GM12878 (cell line): Measurements from ENCODE around the gene SHLD1. TPM values are rescaled to one million over a fixed set of nuclear protein-coding genes. Genes with fewer than 3 reads are reported as not detected.

Source experiments
- ATAC-seq: fragments of 200-7000 bp; cut with Tn5 transposase; 3 replicates; pipeline ENCODE4 v1.9.1; 2020; ENCODE audit warnings: mild to moderate bottlenecking, moderate library complexity
- BruUV-seq: library from RNA; stranded (reverse); fragments of 400-500 nt; replicated peaks from 2 replicates; lab custom pipeline; 2021; lab: Mats Ljungman, UMichigan
- CTCF ChIA-PET: fragments of 300-600 bp; sonication (Branson Sonifier 250); formaldehyde crosslinking; extraction: SDS; loops from one replicate; lab custom pipeline; 2021; ENCODE audit warnings: inconsistent platforms; lab: Yijun Ruan, JAX
- POLR2A ChIA-PET: fragments of 350-600 bp; formaldehyde crosslinking; extraction: SDS; loops from one replicate; lab custom pipeline; 2021; ENCODE audit warnings: inconsistent platforms; lab: Charles Lee
- RAD21 ChIA-PET: fragments of 300-600 bp; sonication (Branson Sonifier 250); formaldehyde crosslinking; loops from one replicate; lab custom pipeline; 2023; ENCODE audit warnings: antibody characterized with exemption; ENCODE audit not compliant: unreplicated experiment; lab: Charles Lee
- SMC1A ChIA-PET: fragments of 300-600 bp; sonication (Branson Sonifier 250); formaldehyde crosslinking; loops from one replicate; lab custom pipeline; 2023; ENCODE audit not compliant: unreplicated experiment, uncharacterized antibody; lab: Charles Lee
- DNase-seq: peaks from one replicate; pipeline ENCODE4 v3.0.0-alpha.2; 2011; ENCODE audit warnings: low read depth, low spot score
- FAIRE-seq: peaks from 3 replicates; lab custom pipeline; 2011; peaks lifted over from hg19 to GRCh38; lab: Jason Lieb, UNC
- H2AFZ ChIP-seq: 2 replicates; pipeline ENCODE4 v1.6.0; 2011; ENCODE audit warnings: low read depth, low read length, control low read depth; ENCODE audit not compliant: control insufficient read depth
- H3K27ac ChIP-seq: 2 replicates; pipeline ENCODE4 v1.5.1; 2011; ENCODE audit warnings: control low read depth; ENCODE audit not compliant: control insufficient read depth, insufficient read depth
- H3K27me3 ChIP-seq, 2 experiments: replicated peaks in 1 of 2; 2 replicates each; pipeline versions ENCODE4 v1.6.0 to v1.6.1; 2011; ENCODE audit warnings: low read length in 1 of 2; ENCODE audit not compliant: control insufficient read depth in 2 of 2, insufficient read depth in 2 of 2
- H3K36me3 ChIP-seq, 2 experiments: 2 replicates each; pipeline ENCODE4 v1.5.1; 2011; ENCODE audit warnings: low read length in 1 of 2; ENCODE audit not compliant: control insufficient read depth in 2 of 2, insufficient read depth in 2 of 2
- H3K4me1 ChIP-seq: 2 replicates; pipeline ENCODE4 v1.6.1; 2011; ENCODE audit warnings: mild to moderate bottlenecking, low read length, moderate library complexity, mixed read lengths; ENCODE audit not compliant: control insufficient read depth, insufficient read depth
- H3K4me2 ChIP-seq: 2 replicates; pipeline ENCODE4 v1.6.0; 2011; ENCODE audit warnings: control low read depth; ENCODE audit not compliant: control insufficient read depth, insufficient read depth
- H3K4me3 ChIP-seq: fragments of 200-600 bp; sonication (generic); 2 replicates; pipeline ENCODE4 v1.5.1; 2016
- H3K79me2 ChIP-seq: 2 replicates; pipeline ENCODE4 v1.6.0; 2011; ENCODE audit warnings: low read length; ENCODE audit not compliant: control insufficient read depth, insufficient read depth
- H3K9ac ChIP-seq: 2 replicates; pipeline ENCODE4 v1.8.0; 2011; ENCODE audit warnings: low read length, control low read depth, mixed read lengths; ENCODE audit not compliant: control insufficient read depth, insufficient read depth
- H3K9me3 ChIP-seq: replicated peaks from 3 replicates; pipeline ENCODE4 v1.5.1; 2011; ENCODE audit warnings: mild to moderate bottlenecking, low read length; ENCODE audit not compliant: control insufficient read depth, insufficient read depth
- H4K20me1 ChIP-seq: 2 replicates; pipeline ENCODE4 v1.6.0; 2011; ENCODE audit not compliant: control insufficient read depth, insufficient read depth
- CHD4 ChIP-seq: fragments of 200-600 bp; sonication (generic); IDR thresholded peaks from 2 replicates; pipeline ENCODE4 v1.6.1; 2016; ENCODE audit warnings: mild to moderate bottlenecking
- DPF2 ChIP-seq: fragments of 450-650 bp; IDR thresholded peaks from 2 replicates; pipeline ENCODE4 v1.6.1; 2017; ENCODE audit warnings: mild to moderate bottlenecking
- IKZF2 ChIP-seq, 2 experiments: fragments of 450-650 bp; IDR thresholded peaks; 2 replicates each; pipeline ENCODE4 v1.6.1; 2017; ENCODE audit warnings: mild to moderate bottlenecking in 2 of 2, moderate library complexity in 2 of 2
- LARP7 ChIP-seq: fragments of 450-650 bp; IDR thresholded peaks from 2 replicates; pipeline ENCODE4 v1.6.1; 2017; ENCODE audit warnings: mild to moderate bottlenecking
- MYC ChIP-seq: IDR thresholded peaks from 2 replicates; pipeline ENCODE4 v1.6.1; 2011; ENCODE audit warnings: mild to moderate bottlenecking, low read length, moderate library complexity, inconsistent platforms; ENCODE audit not compliant: insufficient read depth, insufficient replicate concordance, insufficient read length, severe bottlenecking
- NRF1 ChIP-seq: conservative IDR thresholded peaks from 2 replicates; pipeline ENCODE4 v1.6.1; 2011; ENCODE audit warnings: mild to moderate bottlenecking, low read depth, low read length, improper control_type of control experiment
- PML ChIP-seq: IDR thresholded peaks from 2 replicates; pipeline ENCODE4 v1.6.1; 2012; ENCODE audit warnings: low read length, inconsistent platforms
- REST ChIP-seq: IDR thresholded peaks from 2 replicates; pipeline ENCODE4 v1.6.1; 2012; ENCODE audit warnings: mild to moderate bottlenecking, low read depth, low read length
- SIN3A ChIP-seq: IDR thresholded peaks from 2 replicates; pipeline ENCODE4 v1.6.1; 2012; ENCODE audit warnings: low read depth, low read length, improper control_type of control experiment
- SMAD1 ChIP-seq: fragments of 450-650 bp; IDR thresholded peaks from 2 replicates; pipeline ENCODE4 v1.6.1; 2018; ENCODE audit warnings: mild to moderate bottlenecking, low read depth; ENCODE audit not compliant: partially characterized antibody
- SP1 ChIP-seq: IDR thresholded peaks from one replicate; pipeline ENCODE4 v1.6.1; 2011; ENCODE audit warnings: low read depth, low read length
- SUPT20H ChIP-seq: IDR thresholded peaks from 2 replicates; pipeline ENCODE4 v1.6.1; 2011; ENCODE audit warnings: low read depth, mild to moderate bottlenecking, low read length, moderate library complexity, borderline replicate concordance; ENCODE audit not compliant: control insufficient read depth
- ZBTB11 ChIP-seq: fragments of 450-650 bp; formaldehyde crosslinking; IDR thresholded peaks from 2 replicates; pipeline ENCODE4 v1.5.0; 2022; ENCODE audit warnings: mild to moderate bottlenecking, missing genetic modification characterization
- WGBS: methylation state at CpG from one replicate; pipeline ENCODE4 v1.1.6; 2016; ENCODE audit warnings: low lambda C conversion rate; ENCODE audit not compliant: insufficient replicate concordance, insufficient coverage; ENCODE audit errors: missing lambda C conversion rate; 5-methylcytosine and 5-hydroxymethylcytosine counted together
- in situ Hi-C: fragments of 300-500 bp; cut with MboI; formaldehyde crosslinking; loops from 9 replicates; pipeline ENCODE4 v1.14.3; 2018; ENCODE audit warnings: mixed read lengths
- intact Hi-C: fragments of 100-400 bp; cut with micrococcal nuclease; formaldehyde crosslinking; loops from one replicate; pipeline ENCODE4 v1.14.2; 2022; ENCODE audit not compliant: unreplicated experiment
- polyA plus RNA-seq, 11 experiments: library from polyadenylated mRNA; depleted of rRNA in 4 of 11; unstranded in 6 of 11; stranded (reverse) in 5 of 11; fragments of >200 nt; fragmentation: Nextera tagmentation in 4 of 11; fragmentation: Illumina TruSeq in 1 of 11; extraction: Ambion mirVana in 4 of 11; extraction: Trizol in 1 of 11; gene quantifications; 1 replicate in 1 of 11; 2 replicates in 10 of 11; pipeline versions ENCODE4 v1.2.1 to v1.2.3, GENCODE V29; 2011 to 2016; ENCODE audit warnings: inconsistent platforms in 2 of 11, missing spikeins in 2 of 11, low read depth in 1 of 11
- total RNA-seq, 4 experiments: library from RNA; depleted of rRNA in 3 of 4; stranded (reverse); fragments of >200 nt in 3 of 4; fragmentation: Illumina TruSeq in 1 of 4; extraction: Trizol in 1 of 4; gene quantifications; 2 replicates each; pipeline versions ENCODE4 v1.2.1 to v1.2.3, GENCODE V29; 2013 to 2021

SHLD1 gene
- total and polyA plus RNA-seq, 10 of the 15 experiments (the other 5 are each of a cell fraction or from before 2014, with no cell fraction given), result 10.8 to 70.9 (median 25.4) TPM

DNA sequence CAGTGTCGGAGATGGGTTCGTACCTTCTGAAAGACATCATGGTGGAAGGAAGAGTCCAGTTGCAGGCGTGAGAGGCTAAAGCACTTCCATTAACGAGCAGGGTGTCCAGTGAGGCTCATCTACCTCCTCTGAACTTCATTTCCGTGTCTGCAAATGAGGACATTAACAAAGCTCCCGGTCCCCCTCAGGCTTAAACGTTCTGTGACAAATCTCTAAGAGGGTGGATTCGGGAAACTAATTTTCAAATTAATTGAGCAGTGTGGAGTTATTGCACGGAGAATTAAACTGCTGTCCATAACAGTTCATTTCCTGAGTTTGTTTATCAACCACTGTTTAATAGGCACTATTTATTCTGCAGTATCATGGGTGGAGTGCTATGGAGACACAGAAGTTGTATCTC is 132.0 kb downstream of the SHLD1 start:
- ChIA-PET CTCF (no interaction called here), POLR2A (no interaction called here)
- no peak overlapping the region for H3K4me2 ChIP-seq

More for the DNA sequence above, 132.0 kb downstream of the SHLD1 start:
- BruUV-seq, result no TSS peak
- no peak for FAIRE-seq
- Histone ChIP-seq H3K9ac (no peak overlapping the region), H4K20me1 (no peaks in the 10 kb centered on the region), H3K27ac (no peak overlapping the region), H3K79me2 (no peaks in the 10 kb centered on the region), H3K4me3 (no peak overlapping the region), H2AFZ (peak overlapping the region; percentile 24; the same call in 1 of the 2 replicates), H3K9me3 (no peaks in the 10 kb centered on the region; the same call in 2 of the 3 replicates)
- no peak for ATAC-seq
- SMC1A ChIA-PET, result interaction anchor here (1.0 to 1.3 kb wide), 2 partner anchors 46 to 54 kb away, joined by 3 to 4 read pairs; no protein-coding TSS in a partner anchor
- WGBS, result 23% methylated on average over 9 of the region's 9 CpGs
- in situ Hi-C loops, result no loop called here
- TF ChIP-seq MYC, result no peak
- TF ChIP-seq IKZF2 (IDR thresholded peaks at IDR 0.05), result no peak
- TF ChIP-seq REST, result no peak
- no peak for TF ChIP-seq LARP7
- TF ChIP-seq CHD4, result no peak
- no peak for TF ChIP-seq SIN3A
- TF ChIP-seq SMAD1, result no peak
- no peak for TF ChIP-seq PML
- no peak for TF ChIP-seq ZBTB11 (CRISPR knock-in tag)
- no peak for TF ChIP-seq SUPT20H
- TF ChIP-seq NRF1, result no peak
- TF ChIP-seq SP1, result no peak
- TF ChIP-seq DPF2, result no peak
- TF ChIP-seq, all 136 proteins: peak for 0
- intact Hi-C loops, result no loop called here
- Histone ChIP-seq H3K4me1 (no peaks in the 10 kb centered on the region), H3K27me3 (peaks cover 0 to 6% of the 10 kb centered on the region in 2 experiments; a peak in 3 of 4 replicates), H3K36me3 (no peaks in the 10 kb centered on the region)
- RAD21 ChIA-PET, result no interaction called here
- DNase-seq, result no peak
